SK-N-SH treated with all-trans-retinoic acid at 6 μM for 48 hours (cell line): Measurements from ENCODE around the gene RNF175.

Experiments
- ATAC-seq: fragments of 200-7000 bp; cut with Tn5 transposase; 3 replicates; pipeline ENCODE4 v1.9.1; 2020; ENCODE audit warnings: mild to moderate bottlenecking, moderate library complexity
- ARNTL ChIP-seq: fragments of 450-650 bp; formaldehyde crosslinking; IDR thresholded peaks from 2 replicates; pipeline ENCODE4 v1.5.0; 2020; ENCODE audit warnings: low read depth, mild to moderate bottlenecking, moderate library complexity, borderline replicate concordance
- BACH2 ChIP-seq: fragments of 250-450 bp; sonication (Bioruptor Pico); IDR thresholded peaks from 2 replicates; pipeline ENCODE4 v1.9.0; 2021; ENCODE audit warnings: mild to moderate bottlenecking, borderline replicate concordance
- CSDC2 ChIP-seq: fragments of 250-450 bp; sonication (Bioruptor Pico); IDR thresholded peaks from 2 replicates; pipeline ENCODE4 v1.5.0; 2020; ENCODE audit warnings: mild to moderate bottlenecking, moderate library complexity
- CSRNP3 ChIP-seq: fragments of 250-450 bp; sonication (Bioruptor Pico); IDR thresholded peaks from 2 replicates; pipeline ENCODE4 v1.5.1; 2021; ENCODE audit warnings: mild to moderate bottlenecking, moderate library complexity
- ESRRG ChIP-seq: fragments of 250-450 bp; sonication (Bioruptor Pico); IDR thresholded peaks from 2 replicates; pipeline ENCODE4 v1.6.1; 2021; ENCODE audit warnings: mild to moderate bottlenecking
- GLIS3 ChIP-seq: fragments of 250-450 bp; sonication (Bioruptor Pico); IDR thresholded peaks from 2 replicates; pipeline ENCODE4 v1.5.0; 2020; ENCODE audit warnings: mild to moderate bottlenecking, moderate library complexity
- ISL1 ChIP-seq: fragments of 250-450 bp; sonication (Bioruptor Pico); IDR thresholded peaks from 2 replicates; pipeline ENCODE4 v2.1.2; 2022; ENCODE audit warnings: mild to moderate bottlenecking, moderate library complexity
- PATZ1 ChIP-seq: fragments of 250-450 bp; sonication (Bioruptor Pico); IDR thresholded peaks from 2 replicates; pipeline ENCODE4 v1.8.0; 2020; ENCODE audit warnings: mild to moderate bottlenecking, moderate library complexity, borderline replicate concordance
- PPARA ChIP-seq: fragments of 250-450 bp; sonication (Bioruptor Pico); IDR thresholded peaks from 2 replicates; pipeline ENCODE4 v1.5.0; 2020; ENCODE audit warnings: mild to moderate bottlenecking, borderline replicate concordance
- RARB ChIP-seq: fragments of 250-450 bp; sonication (Bioruptor Pico); IDR thresholded peaks from 2 replicates; pipeline ENCODE4 v1.8.0; 2021; ENCODE audit warnings: mild to moderate bottlenecking, moderate library complexity
- SNAI2 ChIP-seq: fragments of 250-450 bp; sonication (Bioruptor Pico); IDR thresholded peaks from 2 replicates; pipeline ENCODE4 v1.5.0; 2020; ENCODE audit warnings: mild to moderate bottlenecking, moderate library complexity
- TCF4 ChIP-seq: fragments of 250-450 bp; sonication (Bioruptor Pico); IDR thresholded peaks from 2 replicates; pipeline ENCODE4 v1.8.0; 2021; ENCODE audit warnings: mild to moderate bottlenecking, moderate library complexity, borderline replicate concordance
- TOX ChIP-seq: fragments of 250-450 bp; sonication (Bioruptor Pico); IDR thresholded peaks from 2 replicates; pipeline ENCODE4 v1.8.0; 2021; ENCODE audit warnings: mild to moderate bottlenecking, moderate library complexity, borderline replicate concordance
- ZFP30 ChIP-seq: fragments of 450-650 bp; formaldehyde crosslinking; IDR thresholded peaks from 2 replicates; pipeline ENCODE4 v1.5.0; 2022; ENCODE audit warnings: mild to moderate bottlenecking, moderate library complexity
- ZNF70 ChIP-seq: fragments of 450-650 bp; formaldehyde crosslinking; IDR thresholded peaks from 2 replicates; pipeline ENCODE4 v1.5.0; 2020; ENCODE audit warnings: mild to moderate bottlenecking, moderate library complexity
- ZNF8 ChIP-seq: fragments of 450-650 bp; formaldehyde crosslinking; IDR thresholded peaks from 2 replicates; pipeline ENCODE4 v1.5.0; 2020; ENCODE audit warnings: mild to moderate bottlenecking, moderate library complexity
- TF ChIP-seq, protein P1 (sequence below): fragments of 250-450 bp; sonication (Bioruptor Pico); IDR thresholded peaks from 2 replicates; pipeline ENCODE4 v1.5.0; 2020; ENCODE audit warnings: mild to moderate bottlenecking, moderate library complexity
- TF ChIP-seq, protein P2 (sequence below): fragments of 250-450 bp; sonication (Bioruptor Pico); IDR thresholded peaks from 2 replicates; pipeline ENCODE4 v1.8.0; 2021; ENCODE audit warnings: low read depth, mild to moderate bottlenecking, moderate library complexity, borderline replicate concordance

Gene RNF175

DNA sequence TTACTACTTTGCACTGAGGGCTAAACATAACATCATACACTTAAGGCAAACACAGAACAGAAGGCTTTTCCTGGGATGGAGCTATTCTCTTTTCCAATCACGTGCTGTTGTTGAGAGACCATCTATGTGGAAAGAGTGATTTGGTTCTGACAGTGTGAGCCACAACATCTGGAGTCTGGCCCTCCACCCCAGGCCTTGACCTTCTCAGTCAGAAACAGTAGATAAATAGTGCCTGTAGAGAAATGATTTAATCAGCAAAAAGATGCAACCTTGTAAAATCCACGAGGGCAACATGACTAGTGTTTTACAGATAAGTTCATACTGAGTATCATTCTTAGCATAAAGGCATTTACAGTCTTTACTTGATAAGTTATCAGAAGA is 39.9 kb upstream of the RNF175 start (continued):
- TF ChIP-seq PATZ1 (CRISPR knock-in tag): no peak
- TF ChIP-seq ARNTL: no peak
- TF ChIP-seq RARB (CRISPR knock-in tag): no peak
- TF ChIP-seq SNAI2 (CRISPR knock-in tag): no peak

GRCh38 chr4:153798901-153799693 is 39.3 kb upstream of the RNF175 start:
- TF ChIP-seq PATZ1 (CRISPR knock-in tag): no peak
- TF ChIP-seq GLIS3 (CRISPR knock-in tag): no peak
- TF ChIP-seq ESRRG (CRISPR knock-in tag): no peak
- TF ChIP-seq ZNF8 (CRISPR knock-in tag): no peak
- TF ChIP-seq ISL1: no peak
- no peak for TF ChIP-seq CSDC2 (CRISPR knock-in tag)
- TF ChIP-seq PPARA (CRISPR knock-in tag): no peak
- TF ChIP-seq TOX (CRISPR knock-in tag): no peak
- TF ChIP-seq ARNTL: no peak
- TF ChIP-seq CSRNP3 (CRISPR knock-in tag): no peak
- TF ChIP-seq SNAI2 (CRISPR knock-in tag): no peak
- TF ChIP-seq, all 23 proteins: peak for 0
- no peak for ATAC-seq

GRCh38 chr4:153798420-153798819 is 38.6 kb upstream of the RNF175 start:
- ATAC-seq: no peak
- TF ChIP-seq PATZ1 (CRISPR knock-in tag): no peak
- TF ChIP-seq TCF4 (CRISPR knock-in tag): no peak
- TF ChIP-seq ZNF70 (CRISPR knock-in tag): no peak
- no peak for TF ChIP-seq SNAI2 (CRISPR knock-in tag)

DNA sequence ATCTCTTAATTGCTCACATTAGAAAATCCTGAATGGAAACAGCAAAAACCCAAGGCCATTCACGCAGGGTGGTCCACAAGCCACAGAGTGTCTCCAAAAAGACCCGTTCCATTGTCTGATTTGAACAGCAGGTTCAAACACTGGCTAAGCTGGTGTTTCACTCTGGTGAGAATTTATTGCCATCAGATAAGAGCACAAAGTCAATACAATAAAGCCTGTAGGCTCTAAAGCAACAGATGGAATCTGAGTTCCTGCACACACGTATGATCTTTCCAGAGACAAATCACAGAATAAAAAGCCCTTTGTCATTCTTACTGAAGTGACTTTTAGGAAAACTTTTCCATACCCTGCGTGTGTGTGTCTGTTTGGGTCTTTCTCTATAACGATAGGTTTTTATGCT is 34.2 kb upstream of the RNF175 start:
- ATAC-seq: no peak
- TF ChIP-seq ZNF8 (CRISPR knock-in tag) (no peak), TOX (CRISPR knock-in tag) (no peak), ARNTL (no peak), ZFP30 (CRISPR knock-in tag) (no peak), SNAI2 (CRISPR knock-in tag) (no peak), CSRNP3 (CRISPR knock-in tag) (no peak), CSDC2 (CRISPR knock-in tag) (no peak), ISL1 (no peak), BACH2 (CRISPR knock-in tag) (no peak), ESRRG (CRISPR knock-in tag) (no peak), GLIS3 (CRISPR knock-in tag) (no peak), PATZ1 (CRISPR knock-in tag) (no peak)
- TF ChIP-seq, protein P1, sequence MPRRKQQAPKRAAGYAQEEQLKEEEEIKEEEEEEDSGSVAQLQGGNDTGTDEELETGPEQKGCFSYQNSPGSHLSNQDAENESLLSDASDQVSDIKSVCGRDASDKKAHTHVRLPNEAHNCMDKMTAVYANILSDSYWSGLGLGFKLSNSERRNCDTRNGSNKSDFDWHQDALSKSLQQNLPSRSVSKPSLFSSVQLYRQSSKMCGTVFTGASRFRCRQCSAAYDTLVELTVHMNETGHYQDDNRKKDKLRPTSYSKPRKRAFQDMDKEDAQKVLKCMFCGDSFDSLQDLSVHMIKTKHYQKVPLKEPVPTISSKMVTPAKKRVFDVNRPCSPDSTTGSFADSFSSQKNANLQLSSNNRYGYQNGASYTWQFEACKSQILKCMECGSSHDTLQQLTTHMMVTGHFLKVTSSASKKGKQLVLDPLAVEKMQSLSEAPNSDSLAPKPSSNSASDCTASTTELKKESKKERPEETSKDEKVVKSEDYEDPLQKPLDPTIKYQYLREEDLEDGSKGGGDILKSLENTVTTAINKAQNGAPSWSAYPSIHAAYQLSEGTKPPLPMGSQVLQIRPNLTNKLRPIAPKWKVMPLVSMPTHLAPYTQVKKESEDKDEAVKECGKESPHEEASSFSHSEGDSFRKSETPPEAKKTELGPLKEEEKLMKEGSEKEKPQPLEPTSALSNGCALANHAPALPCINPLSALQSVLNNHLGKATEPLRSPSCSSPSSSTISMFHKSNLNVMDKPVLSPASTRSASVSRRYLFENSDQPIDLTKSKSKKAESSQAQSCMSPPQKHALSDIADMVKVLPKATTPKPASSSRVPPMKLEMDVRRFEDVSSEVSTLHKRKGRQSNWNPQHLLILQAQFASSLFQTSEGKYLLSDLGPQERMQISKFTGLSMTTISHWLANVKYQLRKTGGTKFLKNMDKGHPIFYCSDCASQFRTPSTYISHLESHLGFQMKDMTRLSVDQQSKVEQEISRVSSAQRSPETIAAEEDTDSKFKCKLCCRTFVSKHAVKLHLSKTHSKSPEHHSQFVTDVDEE (CRISPR knock-in tag): no peak
- TF ChIP-seq, protein P2, sequence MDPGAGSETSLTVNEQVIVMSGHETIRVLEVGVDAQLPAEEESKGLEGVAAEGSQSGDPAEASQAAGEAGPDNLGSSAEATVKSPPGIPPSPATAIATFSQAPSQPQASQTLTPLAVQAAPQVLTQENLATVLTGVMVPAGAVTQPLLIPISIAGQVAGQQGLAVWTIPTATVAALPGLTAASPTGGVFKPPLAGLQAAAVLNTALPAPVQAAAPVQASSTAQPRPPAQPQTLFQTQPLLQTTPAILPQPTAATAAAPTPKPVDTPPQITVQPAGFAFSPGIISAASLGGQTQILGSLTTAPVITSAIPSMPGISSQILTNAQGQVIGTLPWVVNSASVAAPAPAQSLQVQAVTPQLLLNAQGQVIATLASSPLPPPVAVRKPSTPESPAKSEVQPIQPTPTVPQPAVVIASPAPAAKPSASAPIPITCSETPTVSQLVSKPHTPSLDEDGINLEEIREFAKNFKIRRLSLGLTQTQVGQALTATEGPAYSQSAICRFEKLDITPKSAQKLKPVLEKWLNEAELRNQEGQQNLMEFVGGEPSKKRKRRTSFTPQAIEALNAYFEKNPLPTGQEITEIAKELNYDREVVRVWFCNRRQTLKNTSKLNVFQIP: no peak
